ENCODE data around the gene DERA.
A peak's percentile ranks its signal among the peaks of the same experiment; 100 is the strongest.
"Not testable (repeated sequence)": the region's sequence is repeated elsewhere in the genome, so short reads cannot be mapped to it uniquely, and the experiment has no call there.

The DERA gene

DNA sequence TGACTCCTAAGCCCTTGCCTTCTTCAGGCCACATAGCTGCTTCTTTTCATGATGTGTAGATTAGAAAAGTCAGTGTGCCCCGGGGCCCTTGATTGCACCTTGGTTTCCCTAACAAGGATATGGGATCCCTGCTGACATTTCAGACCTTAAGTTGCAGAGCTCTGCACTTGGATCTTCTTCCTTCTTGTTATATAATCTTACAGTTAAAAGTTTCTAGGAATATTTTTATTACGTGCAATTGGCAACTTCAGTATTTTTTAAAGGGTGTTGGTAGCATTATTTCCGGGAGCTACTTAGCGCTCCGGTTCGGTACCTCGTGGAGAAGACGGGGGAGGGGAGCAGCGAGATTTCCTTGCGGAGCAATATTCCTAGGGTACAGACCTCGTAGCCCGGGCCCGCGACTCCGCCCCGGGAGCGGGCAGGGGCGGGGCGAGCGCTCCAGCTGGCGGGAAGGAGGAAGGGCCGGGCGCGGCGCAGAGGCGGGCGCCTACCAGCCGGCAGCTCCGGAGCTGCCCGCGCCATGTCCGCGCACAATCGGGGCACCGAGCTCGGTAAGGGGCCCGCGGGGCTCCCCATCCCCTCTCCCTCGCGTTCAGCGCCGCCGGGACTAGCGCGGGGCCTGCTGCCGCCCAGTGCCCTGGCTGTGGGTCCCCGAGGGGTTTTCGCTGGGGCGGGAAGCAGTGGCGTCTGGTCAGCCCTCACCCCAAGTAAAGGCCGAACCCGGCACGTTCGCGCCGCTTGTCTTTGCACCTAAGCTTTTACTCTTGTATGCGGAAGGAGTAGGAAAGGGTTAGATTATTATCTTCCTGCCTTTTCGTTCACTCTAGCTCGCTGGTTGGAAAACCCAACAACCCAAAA, at the start of gene DERA:
TSS of gene DERA (plus strand) at position 469 of the 858 bp plus-strand sequence. CDS start at position 521, 52 bp downstream.
- peak within 1 kb of the TSS; percentile 90 for H3K4me3 Mint-ChIP-seq
- H3K27me3 Mint-ChIP-seq = no peaks in the 10 kb centered on the region
- peak within 1 kb of the TSS; percentile 90 for H3K27ac Mint-ChIP-seq
- peaks cover 8% of the 10 kb centered on the region for H3K36me3 Mint-ChIP-seq (ENCODE audit: low read depth)
- DNase-seq = peak; percentile 80
- H3K9me3 Mint-ChIP-seq = no peaks in the 10 kb centered on the region
- H3K4me1 Mint-ChIP-seq (ENCODE audit: low read depth) = peaks cover 23% of the 10 kb centered on the region

DNA sequence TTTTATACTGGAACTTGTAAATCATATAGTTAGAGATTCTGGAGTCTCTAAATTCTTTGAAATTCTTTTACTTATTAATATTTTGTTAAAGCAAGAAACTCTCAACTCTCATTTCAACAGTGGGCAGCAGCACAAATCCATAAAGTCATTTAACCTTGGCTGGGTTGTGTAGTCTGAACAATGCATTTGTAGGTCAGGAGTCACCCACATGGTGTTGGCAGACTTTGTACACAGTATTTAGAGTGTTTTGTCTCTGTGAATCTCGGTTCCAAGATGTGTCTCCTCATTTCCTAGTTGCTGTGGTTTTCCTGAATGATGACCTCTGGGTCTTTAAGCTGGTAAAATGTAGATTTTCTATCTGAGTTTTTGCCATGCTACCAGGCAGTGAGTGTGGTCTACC, 49.7 kb upstream of the DERA start:
- Mint-ChIP-seq H3K27me3 (peaks cover 15% of the 10 kb centered on the region), H3K36me3 (ENCODE audit: low read depth) (no peaks in the 10 kb centered on the region), H3K27ac (no peak overlapping the region), H3K9me3 (no peaks in the 10 kb centered on the region), H3K4me3 (no peak overlapping the region), H3K4me1 (ENCODE audit: low read depth) (peaks cover 6% of the 10 kb centered on the region)
- no peak for DNase-seq

DNA sequence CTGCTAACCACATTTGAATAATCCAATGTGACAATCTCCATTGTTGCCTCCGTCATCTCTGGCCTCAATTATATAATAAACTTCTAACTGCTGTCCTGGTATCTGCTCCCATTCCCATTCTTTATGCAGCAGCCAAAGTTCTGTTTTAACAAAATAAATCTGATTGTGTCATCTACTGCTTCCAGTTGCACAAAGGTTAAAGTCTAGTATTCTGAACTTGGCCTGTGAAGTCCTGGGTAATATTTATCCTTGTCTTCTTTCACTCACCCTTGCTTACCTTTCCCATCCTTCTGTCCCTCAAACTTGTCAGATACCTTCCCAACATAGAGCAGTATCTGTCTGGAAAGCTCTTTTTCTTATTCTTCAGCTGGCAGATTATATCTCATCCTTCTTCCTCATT, 48.3 kb upstream of the DERA start:
- Mint-ChIP-seq H3K27me3 (peaks cover 13% of the 10 kb centered on the region), H3K36me3 (ENCODE audit: low read depth) (no peaks in the 10 kb centered on the region), H3K4me1 (ENCODE audit: low read depth) (peaks cover 6% of the 10 kb centered on the region), H3K9me3 (no peaks in the 10 kb centered on the region), H3K4me3 (no peak overlapping the region), H3K27ac (no peak overlapping the region)
- DNase-seq = no peak

DNA sequence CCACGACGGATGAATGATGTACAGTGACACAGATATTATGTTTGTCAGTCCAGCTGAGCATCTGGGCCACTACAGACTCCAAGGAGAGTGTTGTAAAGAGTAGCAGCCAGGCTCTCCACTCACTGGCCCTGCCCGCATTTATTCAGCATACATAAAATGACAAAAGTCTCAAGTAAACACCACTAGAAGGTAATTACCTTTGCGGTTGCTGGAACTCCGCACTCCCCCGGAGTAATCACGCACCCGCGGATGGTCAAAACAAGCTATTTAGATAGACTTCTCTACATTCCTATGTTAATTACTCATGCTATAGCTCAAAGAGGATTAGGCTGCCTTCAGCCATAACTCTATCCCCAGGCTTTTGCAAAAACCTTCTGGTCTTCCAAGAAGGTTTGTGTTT, 47.8 kb upstream of the DERA start:
- no peak overlapping the region for H3K4me3 Mint-ChIP-seq

DNA sequence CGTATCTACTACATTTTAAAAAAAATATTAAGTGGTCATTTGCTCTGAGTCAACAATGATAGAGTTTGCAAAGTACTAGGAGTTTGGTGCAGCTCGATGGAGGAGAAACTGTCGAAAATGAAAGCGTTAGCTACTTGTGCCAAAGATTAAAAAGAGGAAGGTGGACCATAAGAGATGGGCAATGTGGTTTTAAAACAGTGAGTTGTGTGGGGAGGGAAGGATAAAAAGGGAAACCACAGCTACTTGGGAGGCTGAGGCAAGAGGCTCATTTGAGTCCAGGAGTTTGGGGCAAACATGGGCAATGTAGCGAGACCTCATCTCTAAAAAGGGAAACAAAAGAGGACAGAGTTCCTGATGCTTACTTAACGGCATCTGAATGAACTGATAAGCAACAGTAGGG, 47.1 kb upstream of the DERA start:
- no peak for DNase-seq
- Mint-ChIP-seq H3K4me1 (ENCODE audit: low read depth) (peaks cover 6% of the 10 kb centered on the region), H3K4me3 (peak overlapping the region; percentile 3), H3K27me3 (peaks cover 14% of the 10 kb centered on the region), H3K36me3 (ENCODE audit: low read depth) (no peaks in the 10 kb centered on the region), H3K9me3 (no peaks in the 10 kb centered on the region), H3K27ac (no peak overlapping the region)

More for the DNA sequence above, 47.8 kb upstream of the DERA start:
- Mint-ChIP-seq H3K36me3 (ENCODE audit: low read depth) (no peaks in the 10 kb centered on the region), H3K9me3 (no peaks in the 10 kb centered on the region), H3K4me1 (ENCODE audit: low read depth) (peaks cover 6% of the 10 kb centered on the region), H3K27me3 (peaks cover 13% of the 10 kb centered on the region), H3K27ac (no peak overlapping the region)
- no peak for DNase-seq

DNA sequence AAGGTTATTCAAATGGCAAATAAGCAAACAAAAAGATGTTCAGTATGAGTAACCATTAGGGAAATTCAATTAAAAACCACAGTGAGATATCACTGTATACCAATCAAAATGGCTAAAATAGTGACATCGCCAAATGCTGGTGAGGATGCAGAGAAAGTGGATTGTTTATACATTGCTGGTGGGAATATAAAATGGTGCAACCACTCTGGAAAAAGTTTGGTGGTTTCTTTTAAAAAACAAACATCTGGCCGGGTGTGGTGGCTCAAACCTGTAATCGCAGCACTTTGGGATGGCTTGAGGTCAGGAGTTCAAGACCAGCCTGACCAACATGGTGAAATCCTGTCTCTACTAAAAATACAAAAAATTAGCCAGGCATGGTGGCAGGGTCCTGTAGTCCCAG, 42.9 kb upstream of the DERA start:
- Mint-ChIP-seq H3K27me3 (peaks cover 12% of the 10 kb centered on the region), H3K4me3 (no peak overlapping the region), H3K36me3 (ENCODE audit: low read depth) (no peaks in the 10 kb centered on the region), H3K9me3 (no peaks in the 10 kb centered on the region), H3K4me1 (ENCODE audit: low read depth) (peaks cover 6% of the 10 kb centered on the region), H3K27ac (no peak overlapping the region)
- no peak for DNase-seq

DNA sequence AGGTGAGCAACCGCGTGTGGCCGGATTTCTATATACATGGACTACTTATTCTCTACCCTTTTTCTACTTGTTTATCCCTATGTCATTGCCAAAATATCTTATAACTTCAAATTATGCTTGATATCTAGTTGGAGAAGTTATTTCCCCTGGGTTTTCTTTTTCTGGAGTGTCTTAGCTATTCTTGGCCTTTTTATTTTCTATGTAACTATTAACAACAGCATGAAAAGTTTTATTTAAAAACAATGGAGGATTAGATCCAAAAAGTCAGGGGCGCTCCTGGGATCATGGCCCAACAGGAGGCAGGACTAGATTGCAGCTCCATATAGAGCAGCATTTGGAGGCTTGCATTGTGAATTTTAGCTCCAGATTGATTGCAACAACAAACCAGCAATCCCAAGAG, 37.6 kb upstream of the DERA start:
- Mint-ChIP-seq H3K36me3 (ENCODE audit: low read depth) (no peaks in the 10 kb centered on the region), H3K9me3 (no peaks in the 10 kb centered on the region), H3K4me3 (no peak overlapping the region), H3K4me1 (ENCODE audit: low read depth) (peaks cover 6% of the 10 kb centered on the region), H3K27ac (no peak overlapping the region), H3K27me3 (peaks cover 23% of the 10 kb centered on the region)
- no peak for DNase-seq

DNA sequence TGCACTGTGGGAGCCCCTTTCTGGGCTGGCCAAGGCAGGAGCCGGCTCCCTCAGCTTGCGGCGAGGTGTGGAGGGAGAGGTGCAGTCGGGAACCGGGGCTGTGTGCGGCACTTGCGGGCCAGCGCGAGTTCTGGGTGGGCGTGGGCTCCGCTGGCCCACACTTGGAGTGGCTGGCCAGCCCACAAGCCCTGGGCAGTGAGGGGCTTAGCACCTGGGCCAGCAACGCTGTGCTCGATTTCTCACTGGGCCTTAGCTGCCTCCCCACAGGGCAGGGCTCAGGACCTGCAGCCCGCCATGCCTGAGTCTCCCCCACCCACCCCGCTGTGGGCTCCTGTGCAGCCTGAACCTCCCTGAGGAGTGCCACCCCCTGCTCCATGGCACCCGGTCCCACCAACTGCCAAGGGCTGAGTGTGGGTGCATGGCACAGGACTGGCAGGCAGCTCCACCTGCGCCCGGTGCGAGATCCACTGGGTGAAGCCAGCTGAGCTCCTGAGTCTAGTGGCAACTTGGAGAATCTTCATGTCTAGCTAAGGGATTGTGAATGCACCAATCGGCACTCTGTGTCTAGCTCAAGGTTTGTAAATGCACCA, 36.5 kb upstream of the DERA start:
- H3K4me3 Mint-ChIP-seq; H3K4me1 Mint-ChIP-seq (ENCODE audit: low read depth); H3K27ac Mint-ChIP-seq; H3K36me3 Mint-ChIP-seq (ENCODE audit: low read depth); H3K9me3 Mint-ChIP-seq; DNase-seq: not testable (repeated sequence)
- peaks cover 17% of the 10 kb centered on the region for H3K27me3 Mint-ChIP-seq

DNA sequence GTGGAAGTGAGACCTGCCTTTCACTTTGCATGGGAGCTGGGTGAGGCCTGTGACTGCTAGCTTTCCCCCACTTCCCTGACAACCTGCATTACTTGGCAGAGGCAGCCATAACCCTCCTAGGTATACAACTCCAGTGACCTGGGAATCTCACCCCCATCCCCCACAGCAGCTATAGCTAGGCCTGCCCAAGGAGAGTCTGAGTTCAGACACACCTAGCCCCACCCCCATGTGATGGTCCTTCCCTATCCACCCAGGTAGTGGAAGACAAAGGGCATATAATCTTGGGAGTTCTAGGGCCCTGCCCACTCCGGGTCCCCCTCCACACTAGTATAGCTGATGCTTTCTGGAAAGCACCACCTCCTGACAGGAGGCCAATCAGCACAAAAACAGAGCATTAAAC, 35.3 kb upstream of the DERA start:
- DNase-seq = no peak
- H3K4me3 Mint-ChIP-seq = peak overlapping the region; percentile 58

DNA sequence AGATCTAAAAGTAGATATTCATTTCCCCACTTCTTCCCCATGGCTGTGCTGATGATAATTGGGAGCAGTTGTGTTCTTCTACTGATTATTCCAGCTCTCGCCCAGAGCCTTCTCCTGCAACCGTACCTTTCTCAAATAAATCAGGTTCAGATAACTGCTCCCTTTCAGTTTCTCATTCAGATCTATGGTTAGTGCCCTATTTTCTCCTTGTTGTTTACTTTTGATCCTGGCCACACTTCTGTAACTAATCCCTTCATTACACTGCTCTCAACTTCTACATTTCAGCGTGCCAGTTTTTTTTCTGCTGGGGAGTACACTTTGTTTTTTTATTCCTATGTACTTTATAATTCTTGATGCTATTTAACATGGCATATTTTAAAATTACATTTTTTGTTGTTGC, 31.7 kb upstream of the DERA start:
- H3K4me1 Mint-ChIP-seq (ENCODE audit: low read depth) = peaks cover 30% of the 10 kb centered on the region
- H3K36me3 Mint-ChIP-seq (ENCODE audit: low read depth) = peaks cover 27% of the 10 kb centered on the region
- no peak overlapping the region for H3K4me3 Mint-ChIP-seq
- no peaks in the 10 kb centered on the region for H3K9me3 Mint-ChIP-seq
- no peak for DNase-seq
- no peak overlapping the region for H3K27ac Mint-ChIP-seq
- H3K27me3 Mint-ChIP-seq = peaks cover 7% of the 10 kb centered on the region

More for the DNA sequence above, 35.3 kb upstream of the DERA start:
- peaks cover 17% of the 10 kb centered on the region for H3K27me3 Mint-ChIP-seq
- H3K9me3 Mint-ChIP-seq = no peaks in the 10 kb centered on the region
- no peaks in the 10 kb centered on the region for H3K36me3 Mint-ChIP-seq (ENCODE audit: low read depth)
- no peak overlapping the region for H3K27ac Mint-ChIP-seq
- peaks cover 8% of the 10 kb centered on the region for H3K4me1 Mint-ChIP-seq (ENCODE audit: low read depth)

DNA sequence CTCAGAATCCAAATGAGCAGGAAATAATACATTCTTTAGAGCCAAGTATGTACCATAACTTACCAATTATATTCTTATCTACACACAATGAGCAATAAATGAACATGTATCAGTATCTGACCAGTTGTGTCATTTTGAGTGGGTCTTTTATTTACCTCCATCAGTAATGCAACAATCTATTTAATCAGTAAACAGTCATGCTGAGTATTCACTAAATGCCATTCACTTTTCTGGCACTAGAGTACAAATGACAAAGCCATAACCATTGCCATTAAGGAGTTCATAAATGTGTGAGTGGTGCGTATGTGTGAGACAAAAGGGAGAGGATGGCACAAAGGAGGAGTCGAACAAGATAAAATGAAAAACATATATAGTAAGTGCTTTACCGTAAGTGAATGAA, 30.4 kb upstream of the DERA start:
- H3K27ac Mint-ChIP-seq = peak overlapping the region; percentile 12
- peaks cover 40% of the 10 kb centered on the region for H3K36me3 Mint-ChIP-seq (ENCODE audit: low read depth)
- H3K9me3 Mint-ChIP-seq = no peaks in the 10 kb centered on the region
- H3K27me3 Mint-ChIP-seq = no peaks in the 10 kb centered on the region
- peak overlapping the region; percentile 43 for H3K4me3 Mint-ChIP-seq
- peaks cover 37% of the 10 kb centered on the region for H3K4me1 Mint-ChIP-seq (ENCODE audit: low read depth)
- no peak for DNase-seq

DNA sequence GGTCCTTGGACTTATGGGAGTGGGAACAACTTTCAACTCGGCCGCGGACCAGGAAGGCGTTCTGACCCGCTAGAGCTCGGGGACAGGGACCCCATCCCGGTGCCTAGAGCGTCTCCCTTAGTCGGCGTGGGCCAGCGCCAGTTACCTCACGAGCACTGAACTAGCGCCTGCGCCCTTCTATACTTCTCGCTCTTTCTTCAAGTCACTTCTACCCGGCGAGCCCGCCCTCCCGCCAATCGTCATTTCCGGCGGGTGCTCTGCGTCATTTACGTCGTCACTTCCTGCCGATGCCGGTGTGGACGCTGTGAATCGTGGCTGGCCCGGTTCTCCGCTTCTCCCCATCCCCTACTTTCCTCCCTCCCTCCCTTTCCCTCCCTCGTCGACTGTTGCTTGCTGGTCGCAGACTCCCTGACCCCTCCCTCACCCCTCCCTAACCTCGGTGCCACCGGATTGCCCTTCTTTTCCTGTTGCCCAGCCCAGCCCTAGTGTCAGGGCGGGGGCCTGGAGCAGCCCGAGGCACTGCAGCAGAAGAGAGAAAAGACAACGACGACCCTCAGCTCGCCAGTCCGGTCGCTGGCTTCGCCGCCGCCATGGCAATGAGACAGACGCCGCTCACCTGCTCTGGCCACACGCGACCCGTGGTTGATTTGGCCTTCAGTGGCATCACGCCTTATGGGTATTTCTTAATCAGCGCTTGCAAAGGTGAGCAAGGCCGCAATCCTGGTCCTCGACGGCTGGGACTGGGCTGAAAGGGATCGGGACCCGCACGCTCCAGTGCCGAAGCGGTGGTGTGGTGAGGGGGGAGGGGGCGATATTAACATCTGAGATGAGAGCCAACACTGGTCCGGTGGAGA, 28.8 kb upstream of the DERA start, which contains the start of gene STRAP:
TSS of gene STRAP (plus strand) at position 270 of the 854 bp plus-strand sequence. CDS start at position 591, 321 bp downstream.
- H3K27ac Mint-ChIP-seq = peak within 1 kb of the TSS; percentile 99
- H3K4me3 Mint-ChIP-seq = peak within 1 kb of the TSS; percentile 97
- peak; percentile 98 for DNase-seq
- no peaks in the 10 kb centered on the region for H3K27me3 Mint-ChIP-seq
- peaks cover 52% of the 10 kb centered on the region for H3K4me1 Mint-ChIP-seq (ENCODE audit: low read depth)
- no peaks in the 10 kb centered on the region for H3K9me3 Mint-ChIP-seq
- H3K36me3 Mint-ChIP-seq (ENCODE audit: low read depth) = peaks cover 56% of the 10 kb centered on the region

DNA sequence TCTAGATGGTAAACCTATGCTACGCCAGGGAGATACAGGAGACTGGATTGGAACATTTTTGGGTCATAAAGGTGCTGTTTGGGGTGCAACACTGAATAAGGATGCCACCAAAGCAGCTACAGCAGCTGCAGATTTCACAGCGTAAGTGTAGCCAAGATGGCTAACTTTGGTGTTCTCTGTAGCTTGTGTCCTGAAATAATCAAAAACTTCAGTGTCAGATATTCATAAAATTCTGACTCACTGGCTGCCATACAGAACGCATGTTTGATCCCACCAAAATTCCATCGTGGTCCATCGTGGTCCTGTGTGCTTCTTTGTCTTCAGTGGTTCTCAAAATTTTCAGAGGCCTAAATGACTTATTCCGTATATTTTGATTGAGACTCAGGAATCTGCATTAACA, 27.6 kb upstream of the DERA start:
- H3K27ac Mint-ChIP-seq = peak overlapping the region; percentile 99
- H3K9me3 Mint-ChIP-seq = no peaks in the 10 kb centered on the region
- peak overlapping the region; percentile 97 for H3K4me3 Mint-ChIP-seq
- peaks cover 63% of the 10 kb centered on the region for H3K4me1 Mint-ChIP-seq (ENCODE audit: low read depth)
- no peaks in the 10 kb centered on the region for H3K27me3 Mint-ChIP-seq
- H3K36me3 Mint-ChIP-seq (ENCODE audit: low read depth) = peaks cover 67% of the 10 kb centered on the region
- no peak for DNase-seq

DNA sequence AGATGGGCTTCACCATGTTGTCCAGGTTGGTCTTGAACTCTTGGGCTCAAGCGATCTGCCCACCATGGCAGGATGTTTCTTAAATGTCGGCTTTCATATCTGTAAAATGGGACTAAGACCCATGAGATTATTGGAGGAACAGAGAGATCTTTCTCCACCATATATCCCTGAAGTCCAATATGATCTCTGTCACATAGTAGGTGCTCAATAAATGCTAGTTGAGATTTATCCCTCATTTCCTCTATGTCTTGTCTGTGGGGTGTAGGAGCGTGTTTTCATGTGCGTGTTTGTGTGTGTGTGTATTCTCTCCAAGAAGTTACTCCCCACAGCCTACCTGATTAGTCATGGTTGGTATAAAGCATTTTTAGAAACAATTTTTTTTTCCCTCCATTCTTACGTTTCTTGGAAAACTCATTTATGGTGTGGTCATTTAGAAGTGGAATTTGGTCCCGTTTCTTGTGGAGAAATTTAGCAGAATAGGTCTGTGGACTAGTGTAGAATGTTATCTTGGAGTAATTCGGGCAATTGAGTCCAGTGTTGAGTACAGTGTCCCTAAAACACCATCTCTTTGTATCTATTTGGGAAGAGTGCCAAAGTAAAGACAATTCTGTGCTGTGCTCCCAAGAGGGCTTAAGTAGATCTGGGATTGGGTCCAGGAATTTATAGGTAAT, 24.6 kb upstream of the DERA start:
- Mint-ChIP-seq H3K9me3 (no peaks in the 10 kb centered on the region), H3K27ac (peak overlapping the region; percentile 19), H3K36me3 (ENCODE audit: low read depth) (peaks cover 91% of the 10 kb centered on the region)

More for the DNA sequence above, 24.6 kb upstream of the DERA start:
- Mint-ChIP-seq H3K27me3 (no peaks in the 10 kb centered on the region), H3K4me1 (ENCODE audit: low read depth) (peaks cover 67% of the 10 kb centered on the region), H3K4me3 (no peak overlapping the region)
- no peak for DNase-seq
